Measurements from ENCODE around the gene NBAS.

- TF ChIP-seq CTCF (IDR thresholded peaks at IDR 0.05; ENCODE audit: low read depth, low read length): no peak
- no peak for TF ChIP-seq EZH2phosphoT487 (IDR thresholded peaks at IDR 0.05; ENCODE audit: low read depth)
These were observed 32.2 kb upstream of the NBAS start for GRCh38 chr2:15593327-15593705.
